Measurements from ENCODE around the gene FAAH.

FAAH gene

GRCh38 chr1:46447499-46448108 is 53.5 kb downstream of the FAAH start:
- DNase-seq (ENCODE audit: low read depth): no peak
- TF ChIP-seq, protein P1, sequence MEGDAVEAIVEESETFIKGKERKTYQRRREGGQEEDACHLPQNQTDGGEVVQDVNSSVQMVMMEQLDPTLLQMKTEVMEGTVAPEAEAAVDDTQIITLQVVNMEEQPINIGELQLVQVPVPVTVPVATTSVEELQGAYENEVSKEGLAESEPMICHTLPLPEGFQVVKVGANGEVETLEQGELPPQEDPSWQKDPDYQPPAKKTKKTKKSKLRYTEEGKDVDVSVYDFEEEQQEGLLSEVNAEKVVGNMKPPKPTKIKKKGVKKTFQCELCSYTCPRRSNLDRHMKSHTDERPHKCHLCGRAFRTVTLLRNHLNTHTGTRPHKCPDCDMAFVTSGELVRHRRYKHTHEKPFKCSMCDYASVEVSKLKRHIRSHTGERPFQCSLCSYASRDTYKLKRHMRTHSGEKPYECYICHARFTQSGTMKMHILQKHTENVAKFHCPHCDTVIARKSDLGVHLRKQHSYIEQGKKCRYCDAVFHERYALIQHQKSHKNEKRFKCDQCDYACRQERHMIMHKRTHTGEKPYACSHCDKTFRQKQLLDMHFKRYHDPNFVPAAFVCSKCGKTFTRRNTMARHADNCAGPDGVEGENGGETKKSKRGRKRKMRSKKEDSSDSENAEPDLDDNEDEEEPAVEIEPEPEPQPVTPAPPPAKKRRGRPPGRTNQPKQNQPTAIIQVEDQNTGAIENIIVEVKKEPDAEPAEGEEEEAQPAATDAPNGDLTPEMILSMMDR (IDR thresholded peaks at IDR 0.05; ENCODE audit: control insufficient read depth, insufficient read depth, low read depth, low read length, missing control alignments): no peak
- H3K4me3 ChIP-seq (ENCODE audit: control insufficient read depth, low read depth, low read length): no peak overlapping the region

- H3K4me3 ChIP-seq (ENCODE audit: control insufficient read depth, low read depth, low read length): no peak overlapping the region
- TF ChIP-seq, protein P1 (IDR thresholded peaks at IDR 0.05; ENCODE audit: control insufficient read depth, insufficient read depth, low read depth, low read length, missing control alignments): no peak
- no peak for DNase-seq (ENCODE audit: low read depth)
These were observed 54.2 kb downstream of the FAAH start for GRCh38 chr1:46448109-46448911.

- no peak overlapping the region for H3K4me3 ChIP-seq (ENCODE audit: control insufficient read depth, low read depth, low read length)
- TF ChIP-seq, protein P1 (IDR thresholded peaks at IDR 0.05; ENCODE audit: control insufficient read depth, insufficient read depth, low read depth, low read length, missing control alignments): no peak
- DNase-seq (ENCODE audit: low read depth): no peak
These were observed 55.4 kb downstream of the FAAH start for GRCh38 chr1:46449223-46450159.

- TF ChIP-seq, protein P1 (IDR thresholded peaks at IDR 0.05; ENCODE audit: control insufficient read depth, insufficient read depth, low read depth, low read length, missing control alignments): no peak
- no peak for DNase-seq (ENCODE audit: low read depth)
- no peak overlapping the region for H3K4me3 ChIP-seq (ENCODE audit: control insufficient read depth, low read depth, low read length)
These were observed 56.0 kb downstream of the FAAH start for GRCh38 chr1:46450160-46450517.

GRCh38 chr1:46451948-46452930 is 58.1 kb downstream of the FAAH start:
- DNase-seq (ENCODE audit: low read depth): no peak
- TF ChIP-seq, protein P1 (IDR thresholded peaks at IDR 0.05; ENCODE audit: control insufficient read depth, insufficient read depth, low read depth, low read length, missing control alignments): no peak
- H3K4me3 ChIP-seq (ENCODE audit: control insufficient read depth, low read depth, low read length): no peak overlapping the region
